Measurements from ENCODE around the gene UBE2L5. TPM values are rescaled to one million over a fixed set of nuclear protein-coding genes. Genes with fewer than 3 reads are reported as not detected.

Gene UBE2L5
- total RNA-seq: not detected

DNA sequence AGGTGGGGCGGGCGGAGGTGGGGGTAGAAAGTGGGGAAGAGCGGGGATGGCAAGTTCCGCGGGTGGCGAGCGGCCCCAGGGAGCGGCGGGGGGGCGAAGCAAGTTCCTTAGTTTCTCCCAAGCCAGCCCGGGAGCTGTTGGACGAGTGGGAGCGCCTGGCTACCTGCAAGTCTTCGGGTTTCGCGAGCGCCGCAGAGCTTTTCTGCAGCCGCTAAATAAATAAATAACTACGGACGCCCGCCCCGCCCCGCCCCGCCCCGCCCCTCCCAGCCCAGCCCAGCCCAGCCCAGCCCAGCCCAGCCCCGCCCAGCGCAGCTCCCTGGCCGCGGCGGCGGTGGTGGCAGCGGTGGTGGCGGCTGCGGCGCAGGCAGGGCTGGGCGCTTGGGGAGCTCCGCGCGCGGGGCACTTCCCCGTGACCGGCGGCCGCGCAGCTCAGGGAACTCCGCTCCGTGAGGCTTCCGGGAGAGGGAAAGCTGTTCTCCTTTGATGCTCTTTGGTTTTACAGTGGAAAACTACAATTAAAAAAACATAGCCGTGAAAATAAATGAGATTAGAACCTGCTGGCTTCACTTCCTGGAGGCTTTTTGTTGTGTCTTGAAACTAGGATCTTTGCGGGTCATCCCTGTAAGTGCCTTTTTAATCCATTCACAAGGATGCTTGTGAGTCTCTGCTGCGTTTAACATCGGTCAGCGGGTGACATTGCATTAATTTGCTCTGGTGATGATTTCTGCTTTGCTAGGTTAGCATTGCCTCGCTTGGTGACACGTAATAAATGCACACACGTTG, at the start of gene UBE2L5:
TSS of gene UBE2L5 (plus strand) at position 440 of the 786 bp plus-strand sequence. CDS start 5,498 bp downstream, outside the sequence.
- H3K36me3 ChIP-seq: no peaks in the 10 kb centered on the region
- WGBS, 2 donors: 2 to 3% methylated on average over 37 to 42 of the region's 57 CpGs
- peak; percentile 79 to 81 for DNase-seq
- H3K27ac ChIP-seq: peak within 1 kb of the TSS; percentile 92 to 99 (median 95)
- H3K27me3 ChIP-seq: no peaks in the 10 kb centered on the region
- H3K9me3 ChIP-seq: no peaks in the 10 kb centered on the region
- H3K4me3 ChIP-seq (replicated peaks in 1 of 3): peak within 1 kb of the TSS in 2 of 3 donors; percentile 59 to 73
- intact Hi-C loops (cut with DNase I): no loop called here
- H3K4me1 ChIP-seq: peaks cover 0 to 5% of the 10 kb centered on the region in 2 donors
- TF ChIP-seq, protein P1, sequence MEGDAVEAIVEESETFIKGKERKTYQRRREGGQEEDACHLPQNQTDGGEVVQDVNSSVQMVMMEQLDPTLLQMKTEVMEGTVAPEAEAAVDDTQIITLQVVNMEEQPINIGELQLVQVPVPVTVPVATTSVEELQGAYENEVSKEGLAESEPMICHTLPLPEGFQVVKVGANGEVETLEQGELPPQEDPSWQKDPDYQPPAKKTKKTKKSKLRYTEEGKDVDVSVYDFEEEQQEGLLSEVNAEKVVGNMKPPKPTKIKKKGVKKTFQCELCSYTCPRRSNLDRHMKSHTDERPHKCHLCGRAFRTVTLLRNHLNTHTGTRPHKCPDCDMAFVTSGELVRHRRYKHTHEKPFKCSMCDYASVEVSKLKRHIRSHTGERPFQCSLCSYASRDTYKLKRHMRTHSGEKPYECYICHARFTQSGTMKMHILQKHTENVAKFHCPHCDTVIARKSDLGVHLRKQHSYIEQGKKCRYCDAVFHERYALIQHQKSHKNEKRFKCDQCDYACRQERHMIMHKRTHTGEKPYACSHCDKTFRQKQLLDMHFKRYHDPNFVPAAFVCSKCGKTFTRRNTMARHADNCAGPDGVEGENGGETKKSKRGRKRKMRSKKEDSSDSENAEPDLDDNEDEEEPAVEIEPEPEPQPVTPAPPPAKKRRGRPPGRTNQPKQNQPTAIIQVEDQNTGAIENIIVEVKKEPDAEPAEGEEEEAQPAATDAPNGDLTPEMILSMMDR (IDR thresholded peaks at IDR 0.05): no peak
- peak in 1 of 2 donors; percentile 79 for TF ChIP-seq POLR2A (IDR thresholded peaks at IDR 0.05)

DNA sequence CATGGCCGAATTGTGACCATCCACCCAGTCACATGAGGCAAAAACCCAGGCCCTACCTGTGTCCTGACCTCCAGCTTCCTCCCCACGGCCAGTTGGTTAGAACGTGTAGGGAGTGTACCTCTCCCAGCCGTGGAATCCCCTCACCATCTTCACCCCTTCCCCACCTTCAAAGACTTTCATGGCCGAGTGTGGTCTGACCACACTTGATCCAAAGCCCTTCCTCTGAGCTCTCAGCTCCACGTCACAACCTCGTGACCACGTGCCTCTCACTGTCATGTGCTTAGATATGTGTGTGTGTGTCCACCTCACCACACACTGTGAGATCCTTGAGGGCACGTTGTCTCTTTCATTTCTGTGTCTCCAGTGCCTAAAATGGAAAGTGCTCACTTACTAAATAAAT, 48.6 kb upstream of the UBE2L5 start:
- H3K4me1 ChIP-seq: peaks cover 17 to 36% of the 10 kb centered on the region in 2 donors
- TF ChIP-seq POLR2A (IDR thresholded peaks at IDR 0.05): no peak
- TF ChIP-seq, protein P1 (IDR thresholded peaks at IDR 0.05): no peak
- H3K27ac ChIP-seq: no peak overlapping the region
- intact Hi-C loops (cut with DNase I): no loop called here
- no peaks in the 10 kb centered on the region for H3K9me3 ChIP-seq
- 86 to 93% methylated on average over 9 of the region's 9 CpGs for WGBS, 2 donors
- H3K36me3 ChIP-seq: no peaks in the 10 kb centered on the region
- no peaks in the 10 kb centered on the region for H3K27me3 ChIP-seq
- no peak for DNase-seq
- no peak overlapping the region for H3K4me3 ChIP-seq (replicated peaks in 1 of 3)

DNA sequence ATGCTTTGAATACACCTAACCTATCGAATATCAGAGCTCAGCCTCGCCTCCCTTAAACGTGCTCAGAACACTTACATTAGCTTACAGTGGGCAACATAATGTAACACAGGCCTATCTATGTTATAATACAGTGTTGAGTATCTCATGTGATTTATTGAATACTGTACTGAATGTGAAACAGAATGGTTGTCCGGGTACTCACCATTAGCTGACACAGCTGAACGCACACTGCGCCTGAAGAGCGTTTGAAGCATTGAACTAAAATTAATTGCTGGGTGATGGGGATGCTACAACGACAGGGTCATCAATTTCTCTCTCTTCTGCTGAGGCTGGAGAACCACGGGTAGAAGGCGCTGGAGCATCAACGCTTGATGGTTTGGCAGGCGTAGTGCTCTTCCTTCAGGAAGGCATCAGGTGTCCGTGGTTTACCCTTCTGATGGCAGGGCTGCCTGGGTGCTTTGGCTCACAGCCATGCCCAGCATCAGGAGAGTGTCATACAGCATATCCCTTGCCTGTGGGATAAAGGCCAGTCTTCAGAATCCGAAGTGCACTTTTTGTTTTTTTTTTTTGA, 46.9 kb upstream of the UBE2L5 start:
- Histone ChIP-seq H3K27ac (peak overlapping the region in 2 of 3 donors; percentile 74 to 81), H3K4me3 (replicated peaks in 1 of 3) (no peak overlapping the region), H3K27me3 (no peaks in the 10 kb centered on the region), H3K9me3 (no peaks in the 10 kb centered on the region), H3K36me3 (no peaks in the 10 kb centered on the region), H3K4me1 (peaks cover 17 to 36% of the 10 kb centered on the region in 2 donors)
- intact Hi-C loops (cut with DNase I): no loop called here
- 56 to 67% methylated on average over 14 of the region's 14 CpGs for WGBS, 2 donors
- peak; percentile 17 to 39 for DNase-seq
- no peak for TF ChIP-seq POLR2A (IDR thresholded peaks at IDR 0.05)
- TF ChIP-seq, protein P1 (IDR thresholded peaks at IDR 0.05): no peak

DNA sequence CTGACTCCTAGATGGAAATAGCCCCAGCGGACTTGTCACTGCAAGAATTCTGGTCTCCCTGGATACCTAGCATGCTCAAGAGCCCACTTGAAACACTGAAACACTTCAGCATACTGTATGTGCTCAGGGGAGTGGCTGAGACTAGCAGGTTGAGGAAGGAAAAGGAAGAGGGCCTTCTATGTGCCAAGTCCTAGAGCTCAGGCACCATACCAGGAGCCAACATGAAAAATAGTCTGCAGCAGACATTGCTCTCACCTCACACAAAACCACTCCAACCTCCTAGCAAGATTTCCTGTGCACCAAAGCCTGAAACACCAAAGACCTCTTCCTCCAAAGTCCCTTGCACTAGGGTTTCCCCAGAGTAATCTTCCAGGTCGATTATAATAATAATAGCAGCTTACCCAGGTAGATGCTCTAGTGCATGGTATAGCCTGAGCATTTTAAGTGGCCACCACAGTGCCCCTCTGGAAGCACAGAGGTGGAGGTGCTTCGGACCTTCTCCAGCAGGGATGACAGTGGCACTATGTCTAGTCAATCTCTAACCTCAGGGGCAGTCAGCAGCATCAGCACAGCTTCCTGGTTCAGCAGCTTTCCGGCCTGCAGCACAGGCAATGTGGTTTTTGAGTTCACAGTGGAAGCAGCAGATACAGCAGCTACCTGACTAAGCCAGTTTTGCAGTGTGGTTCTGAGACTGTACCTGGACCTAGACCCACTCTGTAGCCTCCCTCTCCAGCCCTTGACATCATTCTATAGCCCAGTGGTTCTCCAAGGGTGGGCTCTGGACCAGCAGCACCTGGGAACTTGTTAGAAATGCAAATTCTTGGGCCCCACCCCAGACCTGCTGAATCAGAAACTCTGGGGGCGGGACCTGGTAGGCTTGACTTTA, 45.6 kb upstream of the UBE2L5 start:
- Histone ChIP-seq H3K4me3 (replicated peaks in 1 of 3) (no peak overlapping the region), H3K36me3 (no peaks in the 10 kb centered on the region), H3K4me1 (peaks cover 14 to 30% of the 10 kb centered on the region in 2 donors), H3K27me3 (no peaks in the 10 kb centered on the region), H3K27ac (peak overlapping the region; percentile 72 to 81 (median 74)), H3K9me3 (no peaks in the 10 kb centered on the region)
- WGBS, 2 donors: 29 to 36% methylated on average over 5 of the region's 5 CpGs
- no peak for TF ChIP-seq POLR2A (IDR thresholded peaks at IDR 0.05)
- TF ChIP-seq, protein P1 (IDR thresholded peaks at IDR 0.05): no peak
- intact Hi-C loops (cut with DNase I): no loop called here
- DNase-seq: peak; percentile 79 to 82

All from thyroid gland (tissue), 4 donors.